Hematopoietic multipotent progenitor cell treated with erythropoietin and hydrocortisone succinate and interleukin-3 and kit ligand, for 4 days (in vitro differentiated cells): Measurements from ENCODE around the gene CILP2.

Source experiments
- DNase-seq: peaks from one replicate; pipeline ENCODE4 v3.0.0-alpha.2; 2015

The CILP2 gene

GRCh38 chr19:19538061-19538784, at the start of gene CILP2:
CILP2 (plus strand) TSS chr19:19538265; CDS start chr19:19538350, 85 bp downstream.
- peak; percentile 58 for DNase-seq

- peak; percentile 96 for DNase-seq
These were observed 49.0 kb upstream of the CILP2 start for GRCh38 chr19:19488875-19489690.

GRCh38 chr19:19489804-19490204, 48.3 kb upstream of the CILP2 start:
- DNase-seq, result no peak

- DNase-seq, result peak; percentile 92
These were observed 47.7 kb upstream of the CILP2 start for GRCh38 chr19:19490214-19490968.

GRCh38 chr19:19491321-19492025, 46.6 kb upstream of the CILP2 start:
- DNase-seq, result no peak

- DNase-seq, result no peak
These were observed 45.9 kb upstream of the CILP2 start for GRCh38 chr19:19492026-19492610.

- no peak for DNase-seq
These were observed 44.1 kb upstream of the CILP2 start for GRCh38 chr19:19493841-19494546.

GRCh38 chr19:19495614-19496603, 42.2 kb upstream of the CILP2 start:
- no peak for DNase-seq

GRCh38 chr19:19498255-19498991, 39.6 kb upstream of the CILP2 start:
- no peak for DNase-seq

GRCh38 chr19:19499272-19499995, 38.6 kb upstream of the CILP2 start:
- DNase-seq, result no peak

- no peak for DNase-seq
These were observed 37.0 kb upstream of the CILP2 start for GRCh38 chr19:19500975-19501644.

GRCh38 chr19:19501798-19502197, 36.3 kb upstream of the CILP2 start:
- DNase-seq, result no peak

GRCh38 chr19:19502281-19502680, 35.8 kb upstream of the CILP2 start:
- no peak for DNase-seq

- no peak for DNase-seq
These were observed 35.1 kb upstream of the CILP2 start for GRCh38 chr19:19502808-19503602.

- DNase-seq, result no peak
These were observed 33.1 kb upstream of the CILP2 start for GRCh38 chr19:19504754-19505668.

- no peak for DNase-seq
These were observed 32.3 kb upstream of the CILP2 start for GRCh38 chr19:19505669-19506326.
